A549 (cell line): ENCODE data around the gene PXK. TPM values are rescaled to one million over a fixed set of nuclear protein-coding genes. Genes with fewer than 3 reads are reported as not detected.

Experiments
- ATAC-seq, 2 experiments: fragments of 200-7000 bp in 1 of 2; fragments of >200 bp in 1 of 2; cut with Nextera tagmentation in 1 of 2; cut with Tn5 transposase in 1 of 2; 3 replicates each; pipeline versions ENCODE4 v1.8.0 to v1.9.1; 2018 to 2020; ENCODE audit warnings: mild to moderate bottlenecking in 1 of 2, moderate library complexity in 1 of 2
- CTCF ChIA-PET: fragments of 300-600 bp; sonication (Branson Sonifier 250); formaldehyde crosslinking; extraction: SDS; loops from one replicate; lab custom pipeline; 2021; ENCODE audit warnings: antibody characterized with exemption, inconsistent platforms; lab: Yijun Ruan, JAX
- POLR2A ChIA-PET: fragments of 350-600 bp; formaldehyde crosslinking; extraction: SDS; loops from one replicate; lab custom pipeline; 2021; ENCODE audit warnings: antibody characterized with exemption, inconsistent platforms; lab: Yijun Ruan, JAX
- DNase-seq, 2 experiments: peaks; one replicate each; pipeline versions ENCODE4 v3.0.0 to v3.0.0-alpha.2; 2011 to 2016; ENCODE audit warnings: low read depth in 1 of 2, low spot score in 1 of 2
- FAIRE-seq: peaks from 2 replicates; lab custom pipeline; 2011; peaks lifted over from hg19 to GRCh38; lab: Jason Lieb, UNC
- H3K27ac ChIP-seq, 2 experiments: fragments of >200 bp; sonication (Bioruptor Twin); formaldehyde crosslinking; 3 replicates each; pipeline ENCODE4 v1.5.1; 2016 to 2017
- H3K4me1 ChIP-seq: fragments of >200 bp; sonication (Bioruptor Twin); formaldehyde crosslinking; 3 replicates; pipeline ENCODE4 v1.6.1; 2016
- H3K4me2 ChIP-seq: fragments of >200 bp; sonication (Bioruptor Twin); formaldehyde crosslinking; 3 replicates; pipeline ENCODE4 v1.6.1; 2016
- H3K4me3 ChIP-seq: fragments of >200 bp; sonication (Bioruptor Twin); formaldehyde crosslinking; 3 replicates; pipeline ENCODE4 v1.5.1; 2016
- H3K9me3 ChIP-seq: fragments of >200 bp; sonication (Bioruptor Twin); formaldehyde crosslinking; 3 replicates; pipeline ENCODE4 v1.6.1; 2016
- ATOH8 ChIP-seq: fragments of 250-450 bp; sonication (Bioruptor Pico); IDR thresholded peaks from 2 replicates; pipeline ENCODE4 v1.5.0; 2020; ENCODE audit warnings: low read depth, mild to moderate bottlenecking, moderate library complexity
- CBX8 ChIP-seq: fragments of 200-600 bp; sonication (generic); IDR thresholded peaks from 2 replicates; pipeline ENCODE4 v1.6.1; 2016
- CHD2 ChIP-seq: fragments of 150-350 bp; IDR thresholded peaks from 2 replicates; pipeline ENCODE4 v1.6.1; 2014; ENCODE audit warnings: low read length; ENCODE audit not compliant: partially characterized antibody
- E2F6 ChIP-seq: IDR thresholded peaks from 2 replicates; pipeline ENCODE4 v1.6.1; 2012; ENCODE audit warnings: low read depth, borderline replicate concordance
- EHMT2 ChIP-seq: fragments of 200-600 bp; sonication (generic); IDR thresholded peaks from 2 replicates; pipeline ENCODE4 v1.6.1; 2016; ENCODE audit warnings: antibody characterized with exemption, low read depth, mild to moderate bottlenecking, moderate library complexity
- ELK1 ChIP-seq: fragments of 150-350 bp; IDR thresholded peaks from 2 replicates; pipeline ENCODE4 v1.6.1; 2014; ENCODE audit warnings: low read depth, mild to moderate bottlenecking, low read length
- ESRRA ChIP-seq: fragments of 150-350 bp; IDR thresholded peaks from 2 replicates; pipeline ENCODE4 v1.6.1; 2014; ENCODE audit warnings: mild to moderate bottlenecking, low read length, borderline replicate concordance
- FOSL2 ChIP-seq, 2 experiments: fragments of 450-650 bp in 1 of 2; fragments of >200 bp in 1 of 2; sonication (Bioruptor Twin) in 1 of 2; formaldehyde crosslinking; IDR thresholded peaks; 2 replicates each; pipeline versions ENCODE4 v1.5.0 to v1.6.1; 2016 to 2020; ENCODE audit warnings: mild to moderate bottlenecking in 1 of 2, moderate library complexity in 1 of 2
- HDAC2 ChIP-seq: fragments of 200-600 bp; sonication (generic); IDR thresholded peaks from 2 replicates; pipeline ENCODE4 v1.6.1; 2016
- HES2 ChIP-seq: fragments of >200 bp; sonication (Bioruptor Twin); formaldehyde crosslinking; IDR thresholded peaks from 2 replicates; pipeline ENCODE4 v1.6.1; 2016
- HMGXB4 ChIP-seq: fragments of 250-450 bp; sonication (Bioruptor Pico); IDR thresholded peaks from 2 replicates; pipeline ENCODE4 v1.5.0; 2021; ENCODE audit warnings: mild to moderate bottlenecking, moderate library complexity, borderline replicate concordance
- HOXA7 ChIP-seq: fragments of 250-450 bp; sonication (Bioruptor Pico); IDR thresholded peaks from 2 replicates; pipeline ENCODE4 v1.5.0; 2020; ENCODE audit warnings: mild to moderate bottlenecking, moderate library complexity
- JUN ChIP-seq, 2 experiments: fragments of >200 bp; sonication (Bioruptor Twin); formaldehyde crosslinking; IDR thresholded peaks; 2 replicates in 1 of 2; 3 replicates in 1 of 2; pipeline ENCODE4 v1.6.1; 2016 to 2017
- KDM1A ChIP-seq: fragments of 200-600 bp; sonication (generic); IDR thresholded peaks from 2 replicates; pipeline ENCODE4 v1.6.1; 2016; ENCODE audit warnings: low read depth, mild to moderate bottlenecking
- KDM5A ChIP-seq: fragments of 200-600 bp; sonication (generic); IDR thresholded peaks from 2 replicates; pipeline ENCODE4 v1.6.1; 2016; ENCODE audit warnings: antibody characterized with exemption, mild to moderate bottlenecking
- MAFK ChIP-seq: fragments of 450-650 bp; IDR thresholded peaks from 2 replicates; pipeline ENCODE4 v1.6.1; 2014; ENCODE audit not compliant: partially characterized antibody
- MAZ ChIP-seq: fragments of 150-350 bp; IDR thresholded peaks from 2 replicates; pipeline ENCODE4 v1.6.1; 2014; ENCODE audit warnings: antibody characterized with exemption, low read depth, low read length, borderline replicate concordance
- MYC ChIP-seq: IDR thresholded peaks from 2 replicates; pipeline ENCODE4 v1.6.1; 2012; ENCODE audit warnings: mild to moderate bottlenecking, inconsistent platforms, low read length, improper control_type of control experiment, borderline replicate concordance
- NFE2L2 ChIP-seq: fragments of 150-350 bp; conservative IDR thresholded peaks from 2 replicates; pipeline ENCODE4 v1.6.1; 2014; ENCODE audit warnings: low read length
- NR3C1 ChIP-seq: fragments of >200 bp; sonication (Bioruptor Twin); formaldehyde crosslinking; IDR thresholded peaks from 3 replicates; pipeline ENCODE4 v1.6.1; 2017
- PHF8 ChIP-seq: fragments of 200-600 bp; sonication (generic); IDR thresholded peaks from 2 replicates; pipeline ENCODE4 v1.6.1; 2016; ENCODE audit warnings: low read depth, mild to moderate bottlenecking, antibody characterized with exemption, moderate library complexity, borderline replicate concordance
- POLR2AphosphoS2 ChIP-seq: conservative IDR thresholded peaks from 2 replicates; pipeline ENCODE4 v1.6.1; 2012; ENCODE audit warnings: low read length, improper control_type of control experiment, inconsistent platforms
- RAD21 ChIP-seq, 2 experiments: fragments of >200 bp in 1 of 2; sonication (Bioruptor Twin) in 1 of 2; formaldehyde crosslinking in 1 of 2; IDR thresholded peaks in 1 of 2; conservative IDR thresholded peaks in 1 of 2; 2 replicates in 1 of 2; 3 replicates in 1 of 2; pipeline ENCODE4 v1.6.1; 2012 to 2018; ENCODE audit warnings: inconsistent platforms in 1 of 2
- RARB ChIP-seq: fragments of 250-450 bp; sonication (Bioruptor Pico); IDR thresholded peaks from 2 replicates; pipeline ENCODE4 v1.8.0; 2021; ENCODE audit warnings: mild to moderate bottlenecking, moderate library complexity
- RCOR1 ChIP-seq: fragments of 150-350 bp; IDR thresholded peaks from 2 replicates; pipeline ENCODE4 v1.6.1; 2014; ENCODE audit warnings: antibody characterized with exemption, low read length, low read depth
- REST ChIP-seq: fragments of 200-600 bp; sonication (generic); IDR thresholded peaks from 2 replicates; pipeline ENCODE4 v1.6.1; 2016; ENCODE audit warnings: antibody characterized with exemption, mild to moderate bottlenecking, moderate library complexity
- TFCP2L1 ChIP-seq: fragments of 250-450 bp; sonication (Bioruptor Pico); IDR thresholded peaks from 2 replicates; pipeline ENCODE4 v1.5.0; 2021; ENCODE audit warnings: mild to moderate bottlenecking
- ZC3H11A ChIP-seq: fragments of 450-650 bp; IDR thresholded peaks from 2 replicates; pipeline ENCODE4 v1.6.1; 2014; ENCODE audit warnings: antibody characterized with exemption, mild to moderate bottlenecking
- ZFP36 ChIP-seq: fragments of 450-650 bp; IDR thresholded peaks from 2 replicates; pipeline ENCODE4 v1.6.1; 2014; ENCODE audit warnings: borderline replicate concordance; ENCODE audit not compliant: partially characterized antibody
- ZNF302 ChIP-seq: fragments of 250-450 bp; sonication (Bioruptor Pico); IDR thresholded peaks from 2 replicates; pipeline ENCODE4 v1.9.0; 2021; ENCODE audit warnings: inconsistent platforms, mild to moderate bottlenecking, moderate library complexity
- WGBS: methylation state at CpG from one replicate; pipeline ENCODE4 v1.1.6; 2017; ENCODE audit errors: missing lambda C conversion rate; 5-methylcytosine and 5-hydroxymethylcytosine counted together
- polyA plus RNA-seq, 4 experiments: library from polyadenylated mRNA; depleted of rRNA in 3 of 4; stranded (reverse); fragments of >200 nt; fragmentation: RNase III in 1 of 4; extraction: RNeasy Plus Mini Kit Qiagen cat#74134 plus additional on column Dnase treatment in 1 of 4; gene quantifications; 2 replicates in 3 of 4; 3 replicates in 1 of 4; pipeline ENCODE4 v1.2.3, GENCODE V29; 2011 to 2017

The PXK gene
- polyA plus RNA-seq, 2 of the 4 experiments (the other 2 are of a cell fraction): 4.4 to 10.5 TPM

GRCh38 chr3:58346368-58346767, 13.7 kb downstream of the PXK start:
- DNase-seq (no peak), FAIRE-seq (no peak), ATAC-seq (no peak)
- no peak overlapping the region for H3K4me2 ChIP-seq
- TF ChIP-seq NFE2L2: no peak
- TF ChIP-seq RAD21 (conservative IDR thresholded peaks at IDR 0.05 in 1 of 2, IDR thresholded peaks at IDR 0.05 in 1 of 2): no peak
- TF ChIP-seq JUN (IDR thresholded peaks at IDR 0.05): no peak
- no peak for TF ChIP-seq RCOR1
- TF ChIP-seq MAFK: no peak
- no peak for TF ChIP-seq ELK1
- no peak for TF ChIP-seq CHD2
- TF ChIP-seq TFCP2L1 (CRISPR knock-in tag): no peak
- no peak for TF ChIP-seq ATOH8 (CRISPR knock-in tag)
- TF ChIP-seq MAZ: no peak
- TF ChIP-seq EHMT2: no peak
- no peak for TF ChIP-seq PHF8
- TF ChIP-seq POLR2AphosphoS2: no peak
- no peak for TF ChIP-seq NR3C1
- TF ChIP-seq KDM1A: no peak
- no peak for TF ChIP-seq CBX8
- no peak for TF ChIP-seq ZNF302 (CRISPR knock-in tag)
- TF ChIP-seq ZC3H11A: no peak
- no peak for TF ChIP-seq ESRRA
- CTCF ChIA-PET: interaction anchor here (1.4 kb wide), 1 partner anchor 57 kb away, joined by 3 read pairs; no protein-coding TSS in a partner anchor
- no peak overlapping the region for H3K4me3 ChIP-seq
- POLR2A ChIA-PET: no interaction called here
- H3K4me1 ChIP-seq: no peaks in the 10 kb centered on the region
- no peaks in the 10 kb centered on the region for H3K9me3 ChIP-seq
- no peak overlapping the region for H3K27ac ChIP-seq
- 96% methylated on average over 2 of the region's 2 CpGs for WGBS

GRCh38 chr3:58347984-58348383, 15.3 kb downstream of the PXK start:
- DNase-seq (no peak), FAIRE-seq (no peak), ATAC-seq (no peak)
- Histone ChIP-seq H3K4me3 (no peak overlapping the region), H3K9me3 (no peaks in the 10 kb centered on the region), H3K4me1 (no peaks in the 10 kb centered on the region), H3K4me2 (no peak overlapping the region), H3K27ac (no peak overlapping the region)
- CTCF ChIA-PET: interaction anchor here (1.2 to 1.4 kb wide), 2 partner anchors 12 to 55 kb away, joined by 3 to 5 read pairs; no protein-coding TSS in a partner anchor
- POLR2A ChIA-PET: no interaction called here
- WGBS: 85% methylated on average over 6 of the region's 7 CpGs
- TF ChIP-seq REST (no peak), MYC (no peak), RARB (CRISPR knock-in tag) (no peak), ZFP36 (no peak), ESRRA (no peak), HES2 (no peak), FOSL2 (IDR thresholded peaks at IDR 0.05) (no peak), FOSL2 (CRISPR knock-in tag; IDR thresholded peaks at IDR 0.05) (no peak), KDM5A (no peak), HDAC2 (no peak), CBX8 (no peak), E2F6 (no peak), TFCP2L1 (CRISPR knock-in tag) (no peak), HMGXB4 (no peak), HOXA7 (no peak), MAZ (no peak), EHMT2 (no peak)
